Inflammatory macrophage treated with lipopolysaccharide for 1 hour (primary cell): Measurements from ENCODE around the gene VPS13D.
A peak's percentile ranks its signal among the peaks of the same experiment; 100 is the strongest.
"Not testable (repeated sequence)": the region's sequence is repeated elsewhere in the genome, so short reads cannot be mapped to it uniquely, and the experiment has no call there.

Experiments
- DNase-seq, 2 donors: peaks; one replicate each; pipeline ENCODE4 v3.0.0-alpha.2; 2020 to 2022

VPS13D gene

DNA sequence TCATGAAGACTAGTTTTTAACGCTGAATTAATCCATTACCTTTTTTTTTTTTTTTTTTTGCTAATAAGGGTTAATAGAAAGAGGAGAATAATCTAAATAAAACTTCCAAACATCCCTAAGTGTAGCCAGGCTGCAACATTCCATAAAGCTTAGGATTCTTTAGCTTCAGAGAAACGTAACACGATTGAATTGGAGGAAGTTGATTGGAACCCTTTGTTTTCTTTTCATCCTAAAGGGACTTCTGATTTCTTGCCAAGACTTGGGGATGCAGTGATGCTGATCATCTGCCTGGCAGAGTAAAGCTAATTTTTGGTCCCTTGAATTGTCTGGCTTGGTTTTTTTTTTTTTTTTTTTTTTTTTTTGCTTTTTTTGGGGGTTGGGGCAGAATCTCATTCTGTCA lies 142.9 kb downstream of the VPS13D start:
- no peak for DNase-seq

DNA sequence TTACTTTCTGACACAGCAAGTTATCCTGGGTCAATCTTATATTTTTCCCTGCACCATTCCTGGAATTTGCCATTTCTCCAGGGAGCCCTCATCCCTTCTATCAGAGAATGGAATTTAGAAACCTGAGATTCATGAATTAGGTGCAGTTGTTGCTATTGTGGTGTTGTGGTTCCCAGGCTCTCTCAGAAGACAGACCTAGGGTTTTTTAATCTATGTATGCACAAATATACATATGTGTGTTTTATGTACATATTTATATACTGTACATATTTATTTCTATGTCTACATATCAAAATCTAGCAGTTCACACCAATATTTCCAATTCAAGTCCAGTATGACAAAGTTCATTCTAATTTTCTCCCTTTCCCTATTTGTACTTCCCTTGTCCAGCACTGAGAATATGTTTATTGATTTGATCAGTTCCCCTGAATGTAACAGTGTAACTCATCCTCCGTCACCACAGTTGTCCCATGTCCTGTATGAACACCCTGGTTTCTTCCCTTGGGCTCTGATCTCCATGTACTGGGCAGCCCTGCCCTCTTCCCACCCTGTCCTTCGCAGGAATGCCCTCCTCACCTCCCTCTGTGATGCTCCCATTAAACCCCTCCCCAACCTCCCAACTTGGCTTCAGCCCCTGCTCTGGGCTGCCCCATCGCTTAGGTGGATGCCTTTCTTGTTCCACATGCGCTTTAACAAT lies 145.5 kb downstream of the VPS13D start:
- DNase-seq = no peak

DNA sequence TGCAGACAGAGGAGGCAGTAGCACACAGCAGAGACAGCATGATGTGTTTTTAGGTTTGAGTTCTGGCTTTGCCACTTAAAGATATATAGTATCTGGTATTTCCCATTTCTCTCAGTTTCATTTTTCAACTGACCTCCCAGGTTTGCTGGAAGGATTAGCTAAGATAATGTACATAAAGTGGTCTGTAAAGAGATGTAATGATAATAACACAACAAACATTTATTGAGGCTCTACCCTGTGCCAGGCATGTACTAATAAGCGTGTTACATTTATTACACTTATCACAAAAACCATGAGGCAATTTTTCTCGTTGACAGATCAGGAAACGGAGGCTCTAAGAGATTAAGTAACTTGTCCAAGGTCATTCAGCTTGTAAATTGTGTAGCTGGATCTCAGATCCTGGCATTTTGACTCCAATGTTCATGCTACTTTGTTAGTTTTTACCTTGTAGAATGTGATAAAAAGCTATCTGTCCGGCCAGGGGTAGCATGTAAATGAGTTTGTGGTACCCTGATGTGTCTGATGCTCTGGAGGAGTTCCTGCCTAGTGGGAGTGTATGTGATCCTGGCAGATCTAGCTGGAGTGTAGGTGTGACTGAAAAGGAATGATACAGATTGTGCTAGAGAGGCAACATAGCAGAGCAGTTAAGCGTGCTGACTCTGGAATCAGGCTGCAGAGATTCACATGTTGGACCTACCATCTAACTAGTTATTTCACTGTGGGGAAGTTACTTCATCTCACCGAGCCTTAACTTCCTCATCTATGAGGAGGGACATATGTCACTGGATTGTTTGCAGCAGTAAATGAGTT lies 146.6 kb downstream of the VPS13D start:
- DNase-seq = peak; percentile 76 to 80

DNA sequence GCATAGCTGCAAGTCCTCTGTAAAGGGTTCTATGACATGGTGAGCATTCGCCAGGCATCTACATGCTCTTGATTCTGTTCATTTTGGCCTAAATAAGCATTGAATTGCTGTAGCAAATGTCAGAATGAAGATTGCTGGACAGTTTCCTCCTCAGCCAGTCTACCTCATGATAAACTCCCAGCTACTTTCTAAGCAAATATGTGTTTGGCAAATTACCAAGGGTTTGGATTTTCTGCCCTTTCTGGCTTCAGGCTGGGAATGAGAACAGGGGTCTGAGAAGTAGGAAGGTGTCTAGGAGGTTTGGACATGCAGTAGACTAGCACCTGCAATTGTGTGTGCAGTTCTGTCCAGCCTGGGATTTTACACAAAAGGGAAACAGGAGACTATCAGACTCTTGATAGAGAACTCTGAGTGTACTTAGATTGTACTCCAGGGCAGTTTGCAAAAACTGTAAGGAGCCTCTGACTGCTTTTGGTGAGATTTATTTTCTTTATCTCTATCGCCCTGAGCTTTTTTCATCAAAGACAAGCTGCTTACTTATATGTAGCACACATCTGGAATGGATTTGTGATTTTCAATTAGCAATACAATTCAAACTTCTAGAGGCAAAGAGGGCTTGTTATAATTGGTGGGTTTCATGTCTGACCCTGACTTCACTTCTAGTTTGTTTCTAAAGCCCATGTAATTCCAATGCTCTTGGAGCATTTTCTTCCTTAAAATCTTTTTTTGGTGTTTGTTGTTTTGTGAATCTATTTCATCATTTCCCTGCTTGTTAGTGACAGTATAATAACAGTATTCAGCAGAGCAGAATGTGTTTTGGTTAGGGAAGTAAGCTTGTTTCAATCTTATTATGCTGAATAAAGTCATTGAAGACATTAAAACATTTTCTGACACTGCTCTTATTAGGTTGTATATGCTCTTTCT lies 150.8 kb downstream of the VPS13D start:
- DNase-seq = peak in 1 of 2 donors; percentile 6

DNA sequence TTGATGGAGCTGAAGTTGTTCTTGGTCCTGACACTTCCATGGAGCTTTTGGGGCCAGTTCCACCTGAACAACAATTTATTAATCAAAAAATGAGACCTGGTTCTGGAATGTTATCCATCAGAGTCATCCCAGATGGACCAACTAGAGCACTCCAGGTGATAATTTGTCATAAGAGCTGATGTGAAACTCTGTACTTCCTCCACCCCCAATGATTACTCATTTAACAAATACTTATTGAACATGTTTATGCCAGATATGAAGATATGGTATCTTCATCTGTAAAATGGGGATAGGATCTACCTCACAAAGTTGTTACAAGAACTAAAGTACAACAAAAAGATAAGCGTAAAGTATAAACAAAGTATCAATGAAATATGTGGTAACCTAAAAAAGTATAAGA lies 153.2 kb downstream of the VPS13D start:
- DNase-seq = no peak

DNA sequence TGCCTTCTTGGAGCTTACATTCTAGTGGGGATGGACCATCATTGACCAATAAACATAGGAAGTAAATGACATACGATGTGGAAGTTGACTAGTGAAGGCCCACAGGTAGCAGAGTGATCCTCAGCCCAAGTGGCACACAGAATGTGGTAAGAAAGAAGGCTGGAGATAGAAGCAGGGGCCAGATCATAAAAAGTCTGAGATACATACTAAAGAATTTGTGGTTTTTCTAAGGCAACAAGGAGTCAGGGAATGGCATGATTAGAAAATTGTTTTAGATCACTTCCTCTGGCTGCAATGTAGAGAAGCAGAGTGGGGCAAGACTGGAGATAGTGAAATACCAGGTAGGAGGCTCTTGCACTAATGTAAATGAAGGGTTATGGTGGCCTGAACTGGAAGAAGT lies 154.0 kb downstream of the VPS13D start:
- DNase-seq = no peak

DNA sequence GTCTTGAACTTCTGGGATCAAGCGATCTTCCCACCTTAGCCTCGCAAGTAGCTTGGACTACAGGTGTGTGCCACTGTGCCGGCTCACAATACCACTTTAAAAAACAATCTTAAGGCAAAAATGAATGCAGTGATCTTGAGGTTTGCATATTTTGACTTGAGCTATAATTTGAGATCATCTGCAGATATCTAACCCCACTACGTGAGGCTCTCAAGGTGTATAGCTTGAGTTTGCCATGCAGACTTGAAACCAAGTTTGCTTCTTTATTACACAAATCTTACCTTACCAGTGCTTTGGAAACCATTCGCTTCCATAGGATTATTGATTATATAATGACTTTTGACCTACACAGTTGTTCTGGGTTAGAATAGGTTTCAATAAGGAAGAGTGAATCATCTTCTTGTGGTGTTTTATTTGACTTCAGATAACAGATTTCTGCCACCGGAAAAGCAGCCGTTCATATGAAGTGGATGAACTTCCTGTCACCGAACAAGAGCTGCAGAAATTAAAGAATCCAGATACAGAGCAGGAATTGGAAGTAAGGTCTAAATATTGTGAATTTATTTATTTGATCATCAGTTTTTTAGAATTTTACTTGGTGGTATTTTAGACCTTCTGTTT lies 155.1 kb downstream of the VPS13D start:
- DNase-seq = no peak

DNA sequence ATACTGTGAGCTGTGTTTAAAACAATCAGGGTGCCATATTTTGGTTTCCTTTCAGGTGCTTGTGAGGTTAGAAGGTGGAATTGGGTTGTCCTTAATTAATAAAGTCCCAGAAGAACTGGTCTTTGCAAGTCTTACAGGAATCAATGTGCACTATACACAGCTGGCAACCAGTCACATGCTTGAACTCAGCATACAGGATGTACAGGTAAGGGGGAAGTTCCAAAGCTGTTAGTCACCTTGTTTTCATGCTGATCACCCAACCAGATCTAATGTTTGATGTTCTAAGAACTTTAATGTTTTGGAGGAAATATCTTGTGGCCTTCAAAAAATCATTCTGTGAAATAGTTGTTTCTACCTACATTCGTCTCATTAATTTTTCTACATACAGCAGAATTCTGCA lies 156.3 kb downstream of the VPS13D start:
- DNase-seq = no peak

DNA sequence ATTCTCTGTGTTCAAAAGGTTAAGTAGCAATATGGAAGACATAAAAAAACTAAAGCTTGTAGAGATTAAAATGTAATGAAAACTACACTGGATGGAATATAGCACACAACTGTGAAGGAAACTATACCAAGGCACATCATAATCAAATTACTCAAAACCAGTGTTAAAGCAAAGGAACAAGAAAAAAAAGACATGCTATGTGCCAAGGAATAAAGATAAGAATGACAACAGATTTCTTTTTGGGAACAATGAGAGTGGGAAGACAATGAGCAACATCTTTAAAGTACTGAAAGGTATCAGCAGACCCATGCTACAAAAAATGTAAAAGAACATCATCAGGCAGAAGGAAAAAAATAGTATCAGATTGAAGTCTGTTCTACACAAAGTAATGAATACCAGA lies 157.8 kb downstream of the VPS13D start:
- DNase-seq = no peak

DNA sequence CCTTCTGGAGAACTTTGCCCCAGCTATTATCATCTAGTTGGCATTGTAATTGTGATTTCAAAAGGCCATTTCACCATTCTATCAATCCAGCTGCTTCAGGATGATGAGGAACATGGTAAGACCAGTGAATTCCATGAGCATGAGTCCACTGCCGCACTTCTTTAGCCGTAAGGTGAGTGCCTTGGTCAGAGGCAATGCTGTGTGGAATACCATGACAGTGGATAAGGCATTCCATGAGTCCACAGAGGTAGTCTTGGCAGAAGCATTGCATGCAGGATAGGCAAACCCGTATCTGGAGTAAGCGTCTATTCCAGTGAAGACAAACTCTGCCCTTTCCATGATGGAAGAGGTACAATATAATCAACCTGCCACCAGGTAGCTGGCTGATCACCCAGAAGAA lies 160.5 kb downstream of the VPS13D start:
- DNase-seq = not testable (repeated sequence)

DNA sequence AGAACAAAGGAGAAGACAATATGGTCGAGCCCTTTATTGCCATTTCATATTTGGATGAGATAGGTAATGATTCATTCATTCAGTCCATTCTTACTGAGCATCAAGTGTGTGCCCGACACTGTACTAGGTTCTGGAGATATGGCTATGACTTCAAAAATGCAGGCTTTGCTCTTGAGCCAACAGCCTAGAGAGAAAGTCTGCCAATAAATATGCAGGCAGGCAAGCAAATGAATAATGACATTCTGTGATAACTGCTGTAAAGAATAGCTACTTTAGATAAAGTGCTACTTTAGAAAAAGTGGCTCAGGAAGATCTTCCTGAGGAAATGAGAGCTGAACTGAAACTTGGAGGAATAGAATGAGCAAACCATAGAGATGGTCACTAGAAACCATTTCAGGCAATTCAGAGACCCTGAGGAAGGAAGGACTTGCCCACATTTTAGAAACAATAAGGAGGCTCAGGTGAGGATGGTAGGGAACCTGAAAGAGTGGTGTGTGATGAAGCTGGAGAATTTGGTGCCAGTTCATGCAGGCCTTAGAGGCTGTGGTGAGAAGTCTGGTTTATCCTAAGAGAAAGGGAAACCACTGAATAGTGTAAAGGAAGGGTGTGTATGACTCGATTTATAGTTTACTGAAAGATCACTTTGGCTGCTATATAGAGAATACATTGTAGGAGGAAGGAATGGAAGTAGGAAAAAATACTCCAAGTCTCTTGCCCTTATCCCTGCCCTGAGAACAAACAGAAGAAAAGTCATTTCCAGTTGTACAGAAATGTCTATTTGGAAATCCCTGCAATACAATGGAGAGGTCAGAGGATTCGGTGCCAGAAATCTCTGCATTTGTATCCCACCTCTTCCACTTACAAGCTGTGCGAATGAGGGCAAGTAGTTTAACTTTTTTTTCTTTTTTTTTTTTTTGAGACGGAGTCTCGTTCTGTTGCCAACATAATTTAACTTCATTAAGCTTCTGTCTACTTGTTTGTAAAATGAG lies 167.9 kb downstream of the VPS13D start:
- DNase-seq = no peak

DNA sequence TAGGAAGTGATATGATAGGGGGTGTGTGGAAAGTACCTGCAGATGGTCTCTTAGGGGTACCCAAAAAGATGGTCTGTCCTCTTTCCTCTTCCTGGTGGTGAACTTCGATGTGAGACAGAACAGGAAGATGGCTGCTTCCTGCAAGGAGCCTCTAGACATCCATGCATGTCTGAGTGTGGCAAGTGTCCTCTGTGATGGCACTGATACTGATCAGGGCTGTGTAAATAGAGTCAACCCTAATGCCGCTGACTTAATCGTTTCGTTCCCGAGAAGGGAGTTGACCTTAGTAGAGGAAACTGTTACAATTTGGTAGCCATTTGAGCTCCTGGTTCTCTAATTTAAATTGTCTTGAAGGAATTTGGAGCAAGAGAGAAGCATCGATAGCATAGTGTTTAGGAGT lies 168.6 kb downstream of the VPS13D start:
- no peak for DNase-seq

DNA sequence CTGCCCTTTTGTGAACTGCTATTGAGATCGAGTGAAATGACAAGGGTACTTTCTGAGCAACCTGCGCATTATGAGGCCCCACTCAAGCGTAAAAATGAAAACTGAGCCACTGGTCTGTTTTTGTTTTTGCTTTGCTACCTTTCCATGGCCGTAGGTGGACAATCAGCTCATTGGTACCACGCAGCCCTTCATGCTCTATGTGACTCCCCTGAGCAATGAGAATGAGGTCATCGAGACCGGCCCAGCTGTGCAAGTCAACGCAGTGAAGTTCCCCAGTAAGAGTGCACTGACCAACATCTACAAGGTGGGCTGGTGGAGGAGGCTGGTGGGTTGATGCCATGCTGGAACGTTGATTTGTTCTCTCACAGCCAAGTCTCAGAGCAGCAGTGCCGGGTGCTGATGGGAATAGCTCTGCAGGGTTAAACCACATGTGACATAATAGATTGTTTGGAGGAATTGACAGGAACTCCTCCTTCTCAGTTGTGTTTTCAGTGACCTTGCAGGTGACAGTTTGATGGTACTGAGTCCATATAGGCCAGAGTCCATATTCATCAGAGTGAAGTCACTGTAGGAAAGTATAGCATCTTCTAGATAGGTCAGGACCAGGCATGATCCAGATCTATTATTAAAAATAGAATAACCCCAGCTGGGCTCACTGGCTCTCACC lies 170.3 kb downstream of the VPS13D start:
- DNase-seq = no peak

DNA sequence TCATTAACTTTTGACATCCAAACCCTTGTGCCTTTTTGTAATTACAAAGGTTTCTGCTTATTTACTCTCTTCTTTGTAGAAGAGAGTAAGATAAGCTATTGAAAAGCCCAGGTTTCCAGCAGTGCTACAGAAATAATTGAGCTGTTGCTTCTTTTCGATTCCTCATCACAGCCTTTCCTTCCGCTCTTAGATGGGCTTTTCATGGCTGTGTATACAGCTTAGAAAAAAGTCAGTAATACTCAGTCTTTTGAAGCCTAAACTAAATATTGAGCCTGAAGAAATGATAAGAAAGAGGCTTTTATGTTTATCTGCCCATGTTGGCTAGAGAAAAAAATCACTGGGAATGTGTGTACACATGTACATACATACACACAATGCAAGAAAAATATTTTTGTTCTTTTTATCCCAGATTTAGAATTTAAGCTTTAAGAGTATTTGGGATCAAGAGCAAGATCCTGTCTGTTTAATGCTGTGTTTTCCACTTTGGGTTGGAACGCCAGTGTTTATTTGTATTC lies 172.4 kb downstream of the VPS13D start:
- no peak for DNase-seq

DNA sequence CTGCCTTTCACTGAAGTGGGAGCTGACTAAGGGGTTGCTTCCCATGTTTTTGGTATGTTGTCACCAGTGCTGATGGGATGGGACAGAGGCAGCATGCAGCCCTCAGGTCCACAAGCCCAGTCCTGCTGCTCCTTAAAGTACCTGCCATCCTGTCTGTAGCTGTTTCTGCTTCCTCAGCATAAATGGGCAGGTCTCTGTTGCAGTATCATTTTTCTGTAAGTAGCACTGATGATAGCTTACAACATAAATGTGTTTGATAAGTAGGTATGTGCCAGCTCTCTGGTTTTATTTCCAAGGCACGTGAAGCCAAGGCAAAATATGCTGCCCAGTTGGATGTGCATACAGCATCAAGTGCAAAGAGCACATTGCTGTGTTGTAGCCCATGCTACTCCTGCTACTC lies 173.0 kb downstream of the VPS13D start:
- no peak for DNase-seq

DNA sequence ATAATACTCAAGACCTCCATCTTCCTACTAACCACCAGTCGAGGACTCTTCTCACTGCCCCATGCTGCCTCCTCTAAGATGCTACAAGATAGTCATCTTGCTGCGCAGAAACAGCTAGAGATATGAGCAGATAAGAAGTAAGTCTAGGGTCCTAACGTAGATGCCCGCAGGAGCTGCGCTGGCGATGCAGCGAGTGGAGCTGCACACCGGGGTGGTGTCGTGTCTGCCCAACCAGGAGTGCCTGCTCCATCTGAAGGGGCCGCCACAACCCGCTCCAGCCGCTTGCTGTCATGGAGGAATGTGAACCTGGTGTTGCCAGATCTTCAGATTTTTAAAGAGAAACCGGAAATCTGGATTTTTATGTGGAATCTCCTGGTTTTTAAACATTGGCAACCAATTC lies 175.1 kb downstream of the VPS13D start:
- no peak for DNase-seq

DNA sequence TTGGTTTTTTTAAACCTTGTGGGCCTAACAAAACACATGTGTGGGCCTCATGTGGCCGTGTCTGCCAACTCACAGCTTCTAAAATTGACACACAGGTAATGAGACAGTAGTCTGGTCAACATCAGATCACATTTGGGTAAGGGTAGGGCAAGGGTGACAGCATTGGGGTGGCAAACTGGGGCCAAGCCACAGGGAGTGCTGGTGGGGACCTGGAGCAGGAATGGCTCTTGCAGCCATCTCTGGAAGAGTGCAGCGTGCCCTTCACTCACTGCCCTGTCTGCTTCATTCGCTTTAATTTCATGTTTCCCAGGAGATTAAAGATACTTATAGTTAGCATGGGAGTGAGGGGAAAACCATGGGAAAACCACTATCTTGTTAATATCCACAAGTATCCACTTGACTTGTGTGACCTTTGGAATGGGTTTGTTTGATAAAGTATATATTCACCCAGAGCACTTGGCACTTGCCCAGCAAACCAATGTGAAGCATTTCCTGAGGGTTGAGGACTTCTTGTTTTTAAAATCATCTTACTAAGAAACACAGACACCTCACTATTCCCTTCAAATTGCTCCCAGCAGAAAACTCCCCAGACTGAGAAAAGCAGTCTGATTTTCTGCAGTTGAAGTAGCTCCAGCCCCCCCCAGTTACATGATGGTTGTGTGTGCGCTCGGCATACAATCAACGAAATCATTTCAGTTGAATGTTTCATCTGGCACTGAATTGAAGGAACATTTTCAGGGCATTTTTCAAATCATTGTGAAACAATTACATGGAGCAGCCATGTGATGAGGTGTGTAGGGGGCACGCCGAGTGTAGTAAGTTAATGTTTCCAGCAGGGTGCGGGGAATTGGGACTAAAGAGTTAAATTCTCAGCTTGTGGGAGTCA lies 175.7 kb downstream of the VPS13D start:
- no peak for DNase-seq

DNA sequence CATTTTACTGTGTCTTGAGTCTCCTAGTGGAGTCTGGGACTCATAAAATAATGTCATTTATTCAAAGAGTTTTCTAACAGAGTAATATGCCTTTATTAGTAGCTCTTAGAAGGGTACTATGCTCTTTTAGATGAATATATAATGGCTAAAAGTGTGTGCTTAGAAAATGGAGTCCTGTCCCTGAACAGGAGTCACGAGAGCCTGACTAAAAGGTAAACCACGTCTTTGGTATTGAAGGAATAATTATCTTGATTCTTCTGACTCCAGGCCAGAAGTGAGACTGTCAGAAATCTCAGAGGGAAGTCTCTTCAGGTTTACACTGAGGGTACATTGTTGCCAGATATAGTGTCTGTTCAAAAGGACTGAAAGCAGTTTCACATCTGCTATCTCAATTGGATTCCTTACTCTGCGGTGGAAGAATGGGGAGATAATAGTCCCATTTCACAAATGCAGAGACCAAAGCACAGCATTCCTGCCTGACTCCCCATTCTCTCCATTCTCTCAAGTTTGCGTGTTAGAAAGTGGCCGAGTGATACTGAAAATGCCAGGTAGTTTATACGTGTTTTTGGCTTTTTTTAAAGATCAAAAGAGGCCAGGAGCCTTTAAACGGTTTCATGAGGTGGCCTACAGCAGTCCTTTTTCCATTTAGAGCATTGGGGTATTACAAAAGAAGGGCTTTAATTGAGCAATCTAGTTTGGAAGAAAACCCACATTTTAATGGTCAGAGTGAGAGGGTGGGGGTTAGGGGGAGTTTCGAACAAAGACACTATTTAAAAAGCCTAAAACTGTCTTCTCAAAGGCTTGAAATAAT lies 176.6 kb downstream of the VPS13D start:
- DNase-seq = no peak
